ENCODE data around the gene POC5. TPM values are rescaled to one million over a fixed set of nuclear protein-coding genes. Genes with fewer than 3 reads are reported as not detected.

POC5 gene
- total RNA-seq, 2 donors from 2014 or later = 7.5 to 8.9 TPM

GRCh38 chr5:75670577-75670976, 46.7 kb downstream of the POC5 start:
- DNase-seq (peak in 1 of 4 donors; percentile 21), ATAC-seq (peak; percentile 56)
- Histone ChIP-seq H3K9me3 (no peaks in the 10 kb centered on the region), H3K36me3 (replicated peaks in 1 of 2; ENCODE audit: insufficient read depth in 1 of 2, low read depth in 2 of 2) (no peaks in the 10 kb centered on the region), H3K27me3 (no peaks in the 10 kb centered on the region), H3K27ac (peak overlapping the region in 2 of 4 donors; percentile 24 to 27), H3K4me3 (no peak overlapping the region), H3K4me1 (peaks cover 22% of the 10 kb centered on the region)
- no peak for TF ChIP-seq CTCF (IDR thresholded peaks at IDR 0.05)
- no peak for TF ChIP-seq POLR2A (IDR thresholded peaks at IDR 0.05)
- 53 to 59% methylated on average over 3 of the region's 3 CpGs for WGBS, 2 donors
- intact Hi-C loops (cut with DNase I) = no loop called here

GRCh38 chr5:75668977-75669689, 48.1 kb downstream of the POC5 start:
- peak; percentile 78 for ATAC-seq
- WGBS, 2 donors = 3 to 6% methylated on average over 10 of the region's 10 CpGs
- intact Hi-C loops (cut with DNase I) = no loop called here

GRCh38 chr5:75668445-75668844, 48.8 kb downstream of the POC5 start:
- TF ChIP-seq POLR2A (IDR thresholded peaks at IDR 0.05) = no peak
- TF ChIP-seq CTCF (IDR thresholded peaks at IDR 0.05) = no peak
- intact Hi-C loops (cut with DNase I) = no loop called here
- no peak for DNase-seq
- Histone ChIP-seq H3K9me3 (no peaks in the 10 kb centered on the region), H3K4me1 (peaks cover 22% of the 10 kb centered on the region), H3K27ac (peak overlapping the region in 2 of 4 donors; percentile 42 to 76), H3K4me3 (no peak overlapping the region), H3K36me3 (replicated peaks in 1 of 2; ENCODE audit: insufficient read depth in 1 of 2, low read depth in 2 of 2) (no peaks in the 10 kb centered on the region), H3K27me3 (no peaks in the 10 kb centered on the region)
- ATAC-seq = peak; percentile 17
- 77 to 83% methylated on average over 2 of the region's 2 CpGs for WGBS, 2 donors

More at GRCh38 chr5:75668977-75669689, 48.1 kb downstream of the POC5 start:
- Histone ChIP-seq H3K27ac (peak overlapping the region in 3 of 4 donors; percentile 22 to 76 (median 42)), H3K27me3 (no peaks in the 10 kb centered on the region), H3K36me3 (replicated peaks in 1 of 2; ENCODE audit: insufficient read depth in 1 of 2, low read depth in 2 of 2) (no peaks in the 10 kb centered on the region), H3K4me3 (no peak overlapping the region), H3K9me3 (no peaks in the 10 kb centered on the region), H3K4me1 (peaks cover 22% of the 10 kb centered on the region)
- TF ChIP-seq POLR2A (IDR thresholded peaks at IDR 0.05) (peak in 1 of 3 donors; percentile 23), CTCF (IDR thresholded peaks at IDR 0.05) (no peak)
- DNase-seq = peak; percentile 35 to 69 (median 60)

- no peak overlapping the region for H3K27ac ChIP-seq
- no peaks in the 10 kb centered on the region for H3K27me3 ChIP-seq
- no peak for ATAC-seq
- H3K4me1 ChIP-seq = peaks cover 22% of the 10 kb centered on the region
- intact Hi-C loops (cut with DNase I) = no loop called here
- no peak overlapping the region for H3K4me3 ChIP-seq
- DNase-seq = no peak
- no peaks in the 10 kb centered on the region for H3K9me3 ChIP-seq
- WGBS, 2 donors = 43 to 47% methylated on average over 2 of the region's 2 CpGs
- no peaks in the 10 kb centered on the region for H3K36me3 ChIP-seq (replicated peaks in 1 of 2; ENCODE audit: insufficient read depth in 1 of 2, low read depth in 2 of 2)
- no peak for TF ChIP-seq POLR2A (IDR thresholded peaks at IDR 0.05)
Measured at GRCh38 chr5:75667586-75667985, 49.7 kb downstream of the POC5 start.

- H3K36me3 ChIP-seq (replicated peaks in 1 of 2; ENCODE audit: insufficient read depth in 1 of 2, low read depth in 2 of 2) = no peaks in the 10 kb centered on the region
- no peak for DNase-seq
- WGBS, 2 donors = 77 to 88% methylated on average over 4 to 6 of the region's 6 CpGs
Measured at GRCh38 chr5:75666801-75667200, 50.4 kb downstream of the POC5 start.

More at GRCh38 chr5:75666801-75667200, 50.4 kb downstream of the POC5 start:
- Histone ChIP-seq H3K27ac (no peak overlapping the region), H3K9me3 (no peaks in the 10 kb centered on the region), H3K4me1 (peaks cover 22% of the 10 kb centered on the region), H3K27me3 (no peaks in the 10 kb centered on the region), H3K4me3 (no peak overlapping the region)
- ATAC-seq = no peak
- TF ChIP-seq POLR2A (IDR thresholded peaks at IDR 0.05) = no peak
- no peak for TF ChIP-seq CTCF (IDR thresholded peaks at IDR 0.05)
- intact Hi-C loops (cut with DNase I) = no loop called here

All from body of pancreas (tissue), 4 donors.